IMR-90 (cell line): ENCODE results near the gene SELENOO.

ENCODE experiments used
- CEBPB ChIP-seq: IDR thresholded peaks from 2 replicates; pipeline ENCODE4 v1.6.1; 2012; ENCODE audit warnings: low read depth, low read length, improper control_type of control experiment
- CTCF ChIP-seq: conservative IDR thresholded peaks from 2 replicates; pipeline ENCODE4 v1.5.1; 2012; ENCODE audit warnings: mild to moderate bottlenecking, low read depth, low read length, improper control_type of control experiment
- ELK1 ChIP-seq: fragments of 150-350 bp; IDR thresholded peaks from 2 replicates; pipeline ENCODE4 v1.6.1; 2016; ENCODE audit warnings: low read depth, mild to moderate bottlenecking, low read length, moderate library complexity, borderline replicate concordance
- FOS ChIP-seq: fragments of 150-350 bp; IDR thresholded peaks from 2 replicates; pipeline ENCODE4 v1.6.1; 2016; ENCODE audit warnings: low read depth, low read length
- MAZ ChIP-seq: IDR thresholded peaks from 2 replicates; pipeline ENCODE4 v1.6.1; 2012; ENCODE audit warnings: low read depth, mild to moderate bottlenecking, low read length, improper control_type of control experiment, moderate library complexity, borderline replicate concordance
- POLR2A ChIP-seq: IDR thresholded peaks from 2 replicates; pipeline ENCODE4 v1.6.1; 2012; ENCODE audit warnings: mild to moderate bottlenecking, low read depth, low read length
- RAD21 ChIP-seq: IDR thresholded peaks from 2 replicates; pipeline ENCODE4 v1.6.1; 2012; ENCODE audit warnings: low read length, improper control_type of control experiment
- RCOR1 ChIP-seq: IDR thresholded peaks from 2 replicates; pipeline ENCODE4 v1.6.1; 2012; ENCODE audit warnings: mild to moderate bottlenecking, low read length, improper control_type of control experiment; ENCODE audit not compliant: insufficient replicate concordance
- RFX5 ChIP-seq: IDR thresholded peaks from 2 replicates; pipeline ENCODE4 v1.8.0; 2012; ENCODE audit warnings: low read depth, mild to moderate bottlenecking, low read length, moderate library complexity
- SMC3 ChIP-seq: fragments of 150-350 bp; IDR thresholded peaks from 2 replicates; pipeline ENCODE4 v1.6.1; 2016; ENCODE audit warnings: low read depth, mild to moderate bottlenecking, antibody characterized with exemption, low read length, moderate library complexity
- USF2 ChIP-seq: fragments of 150-350 bp; IDR thresholded peaks from 2 replicates; pipeline ENCODE4 v1.6.1; 2017; ENCODE audit warnings: mild to moderate bottlenecking, antibody characterized with exemption, low read length, low read depth

- TF ChIP-seq SMC3 (no peak), POLR2A (no peak), RAD21 (no peak), CTCF (no peak), FOS (no peak), ELK1 (no peak), USF2 (no peak), RCOR1 (no peak), RFX5 (no peak), MAZ (no peak), CEBPB (no peak)
Measured at GRCh38 chr22:50216684-50217520, 16.1 kb downstream of the SELENOO start.
